Measurements from ENCODE around the gene SIGLEC11. TPM values are rescaled to one million over a fixed set of nuclear protein-coding genes. Genes with fewer than 3 reads are reported as not detected.

SIGLEC11 gene
- total RNA-seq, 1 donor from 2014 or later = 0.27 TPM

DNA sequence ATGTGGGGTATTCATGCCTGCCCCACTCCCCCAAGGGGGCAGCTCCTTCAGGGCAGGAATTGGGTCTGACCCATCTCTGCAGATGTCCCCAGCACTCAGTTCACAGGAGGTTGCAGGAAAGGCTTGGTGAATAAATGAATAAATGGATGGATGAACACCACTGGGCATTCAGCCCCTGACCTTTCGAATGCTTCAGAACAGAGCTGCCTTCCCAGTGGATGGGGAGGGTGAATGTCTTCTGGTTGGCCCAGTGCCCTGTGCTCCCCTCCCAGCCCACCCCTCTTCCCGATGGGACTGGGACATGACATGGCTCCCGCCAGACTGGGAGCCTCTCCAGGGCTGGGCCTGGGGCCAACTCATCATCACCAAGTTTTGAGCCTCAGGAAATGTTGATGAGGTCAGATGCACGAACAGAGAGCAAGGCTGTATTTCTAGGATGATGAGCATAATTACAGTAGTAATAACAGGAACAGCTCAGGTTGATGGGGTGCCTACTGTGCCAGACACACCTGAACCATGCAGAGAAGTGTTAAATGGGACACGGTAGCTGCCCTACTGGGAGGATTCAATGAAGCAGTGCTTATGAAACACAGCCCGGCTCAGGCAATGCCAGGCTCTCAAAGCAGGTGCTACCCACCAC lies 38.5 kb upstream of the SIGLEC11 start:
- H3K27ac Mint-ChIP-seq = no peak overlapping the region
- H3K4me1 Mint-ChIP-seq (ENCODE audit: unreplicated experiment) = no peaks in the 10 kb centered on the region
- TF ChIP-seq, protein P1, sequence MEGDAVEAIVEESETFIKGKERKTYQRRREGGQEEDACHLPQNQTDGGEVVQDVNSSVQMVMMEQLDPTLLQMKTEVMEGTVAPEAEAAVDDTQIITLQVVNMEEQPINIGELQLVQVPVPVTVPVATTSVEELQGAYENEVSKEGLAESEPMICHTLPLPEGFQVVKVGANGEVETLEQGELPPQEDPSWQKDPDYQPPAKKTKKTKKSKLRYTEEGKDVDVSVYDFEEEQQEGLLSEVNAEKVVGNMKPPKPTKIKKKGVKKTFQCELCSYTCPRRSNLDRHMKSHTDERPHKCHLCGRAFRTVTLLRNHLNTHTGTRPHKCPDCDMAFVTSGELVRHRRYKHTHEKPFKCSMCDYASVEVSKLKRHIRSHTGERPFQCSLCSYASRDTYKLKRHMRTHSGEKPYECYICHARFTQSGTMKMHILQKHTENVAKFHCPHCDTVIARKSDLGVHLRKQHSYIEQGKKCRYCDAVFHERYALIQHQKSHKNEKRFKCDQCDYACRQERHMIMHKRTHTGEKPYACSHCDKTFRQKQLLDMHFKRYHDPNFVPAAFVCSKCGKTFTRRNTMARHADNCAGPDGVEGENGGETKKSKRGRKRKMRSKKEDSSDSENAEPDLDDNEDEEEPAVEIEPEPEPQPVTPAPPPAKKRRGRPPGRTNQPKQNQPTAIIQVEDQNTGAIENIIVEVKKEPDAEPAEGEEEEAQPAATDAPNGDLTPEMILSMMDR (conservative IDR thresholded peaks at IDR 0.05) = no peak
- no peak for DNase-seq (ENCODE audit: extremely low spot score, unreplicated experiment)
- no peaks in the 10 kb centered on the region for H3K9me3 Mint-ChIP-seq
- H3K36me3 Mint-ChIP-seq = peaks cover 12% of the 10 kb centered on the region
- H3K4me3 Mint-ChIP-seq = no peak overlapping the region
- no peaks in the 10 kb centered on the region for H3K27me3 Mint-ChIP-seq

DNA sequence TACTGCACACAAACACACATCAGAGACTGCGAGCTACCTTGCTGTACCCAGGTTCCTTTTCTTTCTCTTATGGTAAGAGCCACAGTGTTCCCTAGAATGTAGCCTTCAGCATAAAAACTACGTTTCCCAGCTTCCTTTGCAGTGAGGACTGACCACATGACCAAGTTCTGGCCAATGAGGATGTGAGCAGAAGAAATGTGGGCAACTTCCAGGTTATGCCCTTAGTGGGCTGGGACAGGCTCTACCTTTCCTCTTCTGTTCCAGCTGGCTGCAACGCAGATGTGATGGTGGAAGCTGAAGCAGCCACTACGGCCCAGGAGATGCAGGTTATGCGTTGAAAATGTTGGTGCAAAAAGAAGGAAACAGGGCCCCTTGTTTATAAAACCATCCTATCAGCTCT lies 36.7 kb upstream of the SIGLEC11 start:
- H3K36me3 Mint-ChIP-seq = peaks cover 20% of the 10 kb centered on the region
- H3K27ac Mint-ChIP-seq = no peak overlapping the region

DNA sequence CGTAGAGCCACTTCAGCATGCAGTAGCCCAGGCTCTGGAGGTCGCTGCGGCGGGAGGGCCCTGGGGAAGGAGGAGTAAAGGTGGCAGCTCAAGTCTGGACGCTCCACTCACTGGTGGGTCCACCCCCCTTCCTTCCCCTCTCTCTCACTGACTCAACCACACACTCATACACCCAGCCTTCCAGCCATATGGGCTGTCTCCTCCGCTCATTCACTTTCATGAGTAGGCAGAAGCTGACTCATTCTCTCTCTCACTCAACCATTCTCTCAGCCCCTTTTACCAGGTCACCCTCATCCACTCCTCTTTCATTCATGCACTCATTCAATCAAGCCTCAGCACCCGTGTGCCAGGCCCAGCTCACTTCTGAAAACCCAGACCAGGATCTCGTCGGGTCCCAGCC lies 27.5 kb upstream of the SIGLEC11 start:
- TF ChIP-seq, protein P1 (conservative IDR thresholded peaks at IDR 0.05) = no peak
- H3K36me3 Mint-ChIP-seq = peaks cover 26% of the 10 kb centered on the region
- no peak for DNase-seq (ENCODE audit: extremely low spot score, unreplicated experiment)
- peaks cover 4% of the 10 kb centered on the region for H3K4me1 Mint-ChIP-seq (ENCODE audit: unreplicated experiment)
- H3K27ac Mint-ChIP-seq = no peak overlapping the region
- H3K9me3 Mint-ChIP-seq = no peaks in the 10 kb centered on the region
- H3K27me3 Mint-ChIP-seq = no peaks in the 10 kb centered on the region
- no peak overlapping the region for H3K4me3 Mint-ChIP-seq

More for the DNA sequence above, 36.7 kb upstream of the SIGLEC11 start:
- no peaks in the 10 kb centered on the region for H3K4me1 Mint-ChIP-seq (ENCODE audit: unreplicated experiment)
- H3K27me3 Mint-ChIP-seq = no peaks in the 10 kb centered on the region
- no peak overlapping the region for H3K4me3 Mint-ChIP-seq
- TF ChIP-seq, protein P1 (conservative IDR thresholded peaks at IDR 0.05) = no peak
- no peak for DNase-seq (ENCODE audit: extremely low spot score, unreplicated experiment)
- no peaks in the 10 kb centered on the region for H3K9me3 Mint-ChIP-seq

DNA sequence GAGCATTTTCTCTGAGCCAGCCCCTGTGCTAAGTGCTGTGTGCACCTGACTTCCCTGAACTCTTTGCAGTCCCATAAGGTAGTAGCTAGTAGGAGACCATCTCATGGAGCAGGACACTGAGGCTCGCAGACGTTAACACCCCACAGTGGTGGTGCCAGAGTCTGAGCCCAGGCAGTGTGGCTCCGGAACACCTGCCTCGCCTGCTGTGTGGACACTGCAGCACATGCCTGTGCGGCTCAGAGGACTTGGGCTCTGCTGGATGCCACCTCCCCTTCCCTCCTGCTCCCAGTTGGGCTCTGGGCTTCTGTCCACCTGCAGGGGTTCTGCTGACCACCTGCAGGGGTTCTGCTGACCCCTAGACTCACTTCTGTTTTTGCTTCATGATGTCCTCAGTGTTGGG lies 27.0 kb upstream of the SIGLEC11 start:
- DNase-seq (ENCODE audit: extremely low spot score, unreplicated experiment) = no peak
- Mint-ChIP-seq H3K4me1 (ENCODE audit: unreplicated experiment) (peaks cover 4% of the 10 kb centered on the region), H3K27me3 (no peaks in the 10 kb centered on the region), H3K4me3 (no peak overlapping the region), H3K27ac (no peak overlapping the region), H3K9me3 (no peaks in the 10 kb centered on the region), H3K36me3 (peaks cover 26% of the 10 kb centered on the region)
- TF ChIP-seq, protein P1 (conservative IDR thresholded peaks at IDR 0.05) = no peak

DNA sequence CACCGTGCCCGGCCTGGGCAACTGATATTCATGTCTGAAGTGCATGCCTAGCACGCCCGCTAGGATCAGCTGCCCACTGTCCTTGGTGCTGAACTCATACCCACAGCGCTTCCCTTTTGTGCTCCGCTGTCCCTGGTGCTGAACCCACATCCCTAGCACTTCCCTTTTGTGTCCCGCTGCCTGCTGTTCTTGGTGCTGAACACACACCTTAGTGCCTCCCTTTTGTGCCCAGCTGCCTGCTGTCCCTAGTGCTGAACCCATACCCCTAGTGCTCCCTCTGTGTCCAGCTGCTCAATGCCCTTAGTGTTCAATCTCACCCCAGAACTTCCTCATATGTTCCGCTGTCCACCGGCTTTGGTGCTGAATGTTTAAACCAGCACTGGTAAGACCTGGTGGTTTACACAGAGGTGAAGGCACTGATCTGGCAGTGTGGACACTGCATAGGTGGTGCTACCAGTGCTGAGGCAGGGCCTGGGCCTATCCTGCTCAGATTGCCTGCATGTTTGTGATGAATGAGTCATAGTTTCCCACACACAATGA lies 26.3 kb upstream of the SIGLEC11 start:
- peak; percentile 91 for DNase-seq (ENCODE audit: extremely low spot score, unreplicated experiment)
- H3K27ac Mint-ChIP-seq = peak overlapping the region; percentile 79
- H3K4me3 Mint-ChIP-seq = peak overlapping the region; percentile 47
- peaks cover 4% of the 10 kb centered on the region for H3K4me1 Mint-ChIP-seq (ENCODE audit: unreplicated experiment)
- TF ChIP-seq, protein P1 (conservative IDR thresholded peaks at IDR 0.05) = peak; percentile 66
- no peaks in the 10 kb centered on the region for H3K9me3 Mint-ChIP-seq
- H3K27me3 Mint-ChIP-seq = no peaks in the 10 kb centered on the region
- peaks cover 22% of the 10 kb centered on the region for H3K36me3 Mint-ChIP-seq

Data from type B pancreatic cell (in vitro differentiated cells).